IMR-90 (cell line): ENCODE data around the gene TMEM161A. TPM values are rescaled to one million over a fixed set of nuclear protein-coding genes. Genes with fewer than 3 reads are reported as not detected.

Experiments
- ATAC-seq: fragments of 200-7000 bp; cut with Tn5 transposase; 2 replicates; pipeline ENCODE4 v1.9.1; 2020; ENCODE audit warnings: low read depth, mild to moderate bottlenecking, moderate library complexity
- BruUV-seq: library from RNA; stranded (reverse); fragments of 400-500 nt; replicated peaks from 2 replicates; lab custom pipeline; 2021; lab: Mats Ljungman, UMichigan
- CTCF ChIA-PET: fragments of 300-600 bp; formaldehyde crosslinking; extraction: SDS; loops from one replicate; lab custom pipeline; 2021; ENCODE audit warnings: antibody characterized with exemption; lab: Yijun Ruan, JAX
- POLR2A ChIA-PET: fragments of 300-600 bp; sonication (Branson Sonifier 250); formaldehyde crosslinking; loops from one replicate; lab custom pipeline; 2022; ENCODE audit warnings: antibody characterized with exemption; ENCODE audit not compliant: unreplicated experiment; lab: Charles Lee
- DNase-seq: peaks from one replicate; pipeline ENCODE4 v3.0.0; 2013
- H2AFZ ChIP-seq: replicated peaks from 2 replicates; pipeline ENCODE3; 2013; ENCODE audit warnings: low read length, mild to moderate bottlenecking; ENCODE audit not compliant: poor library complexity
- H2AK5ac ChIP-seq: 2 replicates; pipeline ENCODE4 v1.6.1; 2013; ENCODE audit warnings: low read depth, low read length, inconsistent platforms
- H2AK9ac ChIP-seq: replicated peaks from 2 replicates; pipeline ENCODE3; 2013; ENCODE audit warnings: mild to moderate bottlenecking, low read depth, low read length, moderate library complexity; ENCODE audit not compliant: poor library complexity
- H2BK120ac ChIP-seq: 2 replicates; pipeline ENCODE4 v1.6.1; 2013; ENCODE audit warnings: low read depth, low read length, inconsistent platforms
- H2BK15ac ChIP-seq: 3 replicates; pipeline ENCODE4 v1.6.1; 2013; ENCODE audit warnings: low read depth, low read length, inconsistent platforms
- H2BK20ac ChIP-seq: 2 replicates; pipeline ENCODE4 v1.6.1; 2013; ENCODE audit warnings: low read depth, mild to moderate bottlenecking, inconsistent platforms, low read length, moderate library complexity
- H2BK5ac ChIP-seq: 2 replicates; pipeline ENCODE4 v1.6.1; 2013; ENCODE audit warnings: mild to moderate bottlenecking, low read depth, low read length, inconsistent platforms; ENCODE audit not compliant: poor library complexity, severe bottlenecking
- H3K14ac ChIP-seq: replicated peaks from 2 replicates; pipeline ENCODE4 v1.6.1; 2013; ENCODE audit warnings: low read depth, low read length, inconsistent platforms
- H3K18ac ChIP-seq: 2 replicates; pipeline ENCODE4 v1.6.1; 2013; ENCODE audit warnings: low read depth, low read length, control low read depth
- H3K23ac ChIP-seq: 2 replicates; pipeline ENCODE4 v1.6.1; 2013; ENCODE audit warnings: low read depth, low read length, inconsistent platforms
- H3K27ac ChIP-seq: 2 replicates; pipeline ENCODE4 v1.5.1; 2013; ENCODE audit warnings: mild to moderate bottlenecking, control low read depth, low read length; ENCODE audit not compliant: insufficient read depth
- H3K27me3 ChIP-seq: 2 replicates; pipeline ENCODE4 v1.6.1; 2013; ENCODE audit warnings: low read length; ENCODE audit not compliant: control insufficient read depth, insufficient read depth
- H3K36me3 ChIP-seq: 2 replicates; pipeline ENCODE4 v1.6.1; 2013; ENCODE audit warnings: low read length, mixed read lengths; ENCODE audit not compliant: control insufficient read depth, insufficient read depth
- H3K4ac ChIP-seq: 2 replicates; pipeline ENCODE4 v1.6.1; 2013; ENCODE audit warnings: low read depth, low read length, inconsistent platforms
- H3K4me1 ChIP-seq: 2 replicates; pipeline ENCODE4 v1.6.1; 2013; ENCODE audit warnings: low read length, mixed read lengths; ENCODE audit not compliant: control insufficient read depth, insufficient read depth
- H3K4me2 ChIP-seq: 2 replicates; pipeline ENCODE4 v1.6.1; 2013; ENCODE audit warnings: low read depth, mild to moderate bottlenecking, control low read depth, low read length, moderate library complexity
- H3K4me3 ChIP-seq: 2 replicates; pipeline ENCODE4 v1.5.1; 2013; ENCODE audit warnings: low read depth, mild to moderate bottlenecking, control low read depth, low read length, moderate library complexity; ENCODE audit not compliant: insufficient read depth
- H3K56ac ChIP-seq: 2 replicates; pipeline ENCODE4 v1.6.1; 2013; ENCODE audit warnings: low read length, inconsistent platforms; ENCODE audit not compliant: insufficient read depth; ENCODE audit errors: extremely low read depth
- H3K79me1 ChIP-seq, 2 experiments: 2 replicates each; pipeline ENCODE4 v1.6.1; 2013; ENCODE audit warnings: low read length in 2 of 2, inconsistent platforms in 1 of 2, low read depth in 1 of 2
- H3K9ac ChIP-seq: 2 replicates; pipeline ENCODE4 v1.6.1; 2013; ENCODE audit warnings: low read depth, low read length, control low read depth
- H3K9me1 ChIP-seq: 2 replicates; pipeline ENCODE4 v1.6.1; 2013; ENCODE audit warnings: low read length, inconsistent platforms; ENCODE audit not compliant: insufficient read depth
- H3K9me3 ChIP-seq: 2 replicates; pipeline ENCODE4 v1.6.1; 2013; ENCODE audit warnings: low read length; ENCODE audit not compliant: control insufficient read depth, insufficient read depth
- H4K20me1 ChIP-seq: 2 replicates; pipeline ENCODE4 v1.6.1; 2013; ENCODE audit warnings: low read length, inconsistent platforms; ENCODE audit not compliant: insufficient read depth
- H4K5ac ChIP-seq: 2 replicates; pipeline ENCODE4 v1.6.1; 2013; ENCODE audit warnings: mild to moderate bottlenecking, low read depth, low read length, control low read depth
- H4K8ac ChIP-seq, 2 experiments: 2 replicates each; pipeline ENCODE4 v1.6.1; 2013; ENCODE audit warnings: low read depth in 2 of 2, low read length in 2 of 2, control low read depth in 1 of 2, inconsistent platforms in 1 of 2
- H4K91ac ChIP-seq: 2 replicates; pipeline ENCODE4 v1.6.1; 2013; ENCODE audit warnings: low read depth, low read length, inconsistent platforms; ENCODE audit not compliant: insufficient read depth
- BHLHE40 ChIP-seq: fragments of 150-350 bp; IDR thresholded peaks from 2 replicates; pipeline ENCODE4 v1.6.1; 2016; ENCODE audit warnings: mild to moderate bottlenecking, low read depth, low read length
- CHD1 ChIP-seq: IDR thresholded peaks from 2 replicates; pipeline ENCODE4 v1.6.1; 2012; ENCODE audit warnings: low read depth, low read length, improper control_type of control experiment
- MAFK ChIP-seq: IDR thresholded peaks from 2 replicates; pipeline ENCODE4 v1.6.1; 2012; ENCODE audit warnings: low read depth, low read length, improper control_type of control experiment
- MAZ ChIP-seq: IDR thresholded peaks from 2 replicates; pipeline ENCODE4 v1.6.1; 2012; ENCODE audit warnings: low read depth, mild to moderate bottlenecking, low read length, improper control_type of control experiment, moderate library complexity, borderline replicate concordance
- NFE2L2 ChIP-seq: fragments of 150-350 bp; IDR thresholded peaks from 2 replicates; pipeline ENCODE4 v1.6.1; 2016; ENCODE audit warnings: low read depth, mild to moderate bottlenecking, low read length
- POLR2A ChIP-seq: IDR thresholded peaks from 2 replicates; pipeline ENCODE4 v1.6.1; 2012; ENCODE audit warnings: mild to moderate bottlenecking, low read depth, low read length
- RAD21 ChIP-seq: IDR thresholded peaks from 2 replicates; pipeline ENCODE4 v1.6.1; 2012; ENCODE audit warnings: low read length, improper control_type of control experiment
- RCOR1 ChIP-seq: IDR thresholded peaks from 2 replicates; pipeline ENCODE4 v1.6.1; 2012; ENCODE audit warnings: mild to moderate bottlenecking, low read length, improper control_type of control experiment; ENCODE audit not compliant: insufficient replicate concordance
- SMC3 ChIP-seq: fragments of 150-350 bp; IDR thresholded peaks from 2 replicates; pipeline ENCODE4 v1.6.1; 2016; ENCODE audit warnings: low read depth, mild to moderate bottlenecking, antibody characterized with exemption, low read length, moderate library complexity
- WGBS, 2 experiments: methylation state at CpG; one replicate each; pipeline versions ENCODE4 v1.1.5 to v1.1.7; 2013; ENCODE audit warnings: missing lambda C conversion rate in 2 of 2; ENCODE audit not compliant: insufficient read length in 1 of 2; ENCODE audit errors: extremely low coverage in 2 of 2; 5-methylcytosine and 5-hydroxymethylcytosine counted together
- dilution Hi-C: fragments of 300-500 bp; cut with HindIII; formaldehyde crosslinking; loops from one replicate; pipeline ENCODE4 v1.14.3; 2018; ENCODE audit warnings: low sequenced_read_pairs; ENCODE audit not compliant: unreplicated experiment
- in situ Hi-C: fragments of 300-500 bp; cut with MboI; formaldehyde crosslinking; loops from 3 replicates; pipeline ENCODE4 v1.14.3; 2019; ENCODE audit warnings: low sequenced_read_pairs, inconsistent platforms, mixed read lengths
- intact Hi-C: fragments of 100-400 bp; cut with micrococcal nuclease; formaldehyde crosslinking; loops from 2 replicates; pipeline ENCODE4 v1.10.0; 2022
- polyA plus RNA-seq, 3 experiments: library from polyadenylated mRNA; depleted of rRNA; stranded (reverse); fragments of >200 nt; gene quantifications; 2 replicates each; pipeline ENCODE4 v1.2.3, GENCODE V29; 2012; ENCODE audit warnings: low replicate concordance in 1 of 3
- total RNA-seq: library from RNA; depleted of rRNA; stranded (reverse); fragments of >200 nt; gene quantifications from 2 replicates; pipeline ENCODE4 v1.2.3, GENCODE V29; 2012
- TF ChIP-seq, protein P1 (sequence below): fragments of 150-350 bp; IDR thresholded peaks from 2 replicates; pipeline ENCODE4 v1.6.1; 2017; ENCODE audit warnings: mild to moderate bottlenecking, antibody characterized with exemption, low read length, low read depth
- TF ChIP-seq, protein P2 (sequence below): fragments of 150-350 bp; IDR thresholded peaks from 2 replicates; pipeline ENCODE4 v1.6.1; 2016; ENCODE audit warnings: low read depth, mild to moderate bottlenecking, low read length, moderate library complexity, borderline replicate concordance

TMEM161A gene
- total and polyA plus RNA-seq, 2 of the 4 experiments (the other 2 are of a cell fraction): 11.1 to 34.8 TPM

DNA sequence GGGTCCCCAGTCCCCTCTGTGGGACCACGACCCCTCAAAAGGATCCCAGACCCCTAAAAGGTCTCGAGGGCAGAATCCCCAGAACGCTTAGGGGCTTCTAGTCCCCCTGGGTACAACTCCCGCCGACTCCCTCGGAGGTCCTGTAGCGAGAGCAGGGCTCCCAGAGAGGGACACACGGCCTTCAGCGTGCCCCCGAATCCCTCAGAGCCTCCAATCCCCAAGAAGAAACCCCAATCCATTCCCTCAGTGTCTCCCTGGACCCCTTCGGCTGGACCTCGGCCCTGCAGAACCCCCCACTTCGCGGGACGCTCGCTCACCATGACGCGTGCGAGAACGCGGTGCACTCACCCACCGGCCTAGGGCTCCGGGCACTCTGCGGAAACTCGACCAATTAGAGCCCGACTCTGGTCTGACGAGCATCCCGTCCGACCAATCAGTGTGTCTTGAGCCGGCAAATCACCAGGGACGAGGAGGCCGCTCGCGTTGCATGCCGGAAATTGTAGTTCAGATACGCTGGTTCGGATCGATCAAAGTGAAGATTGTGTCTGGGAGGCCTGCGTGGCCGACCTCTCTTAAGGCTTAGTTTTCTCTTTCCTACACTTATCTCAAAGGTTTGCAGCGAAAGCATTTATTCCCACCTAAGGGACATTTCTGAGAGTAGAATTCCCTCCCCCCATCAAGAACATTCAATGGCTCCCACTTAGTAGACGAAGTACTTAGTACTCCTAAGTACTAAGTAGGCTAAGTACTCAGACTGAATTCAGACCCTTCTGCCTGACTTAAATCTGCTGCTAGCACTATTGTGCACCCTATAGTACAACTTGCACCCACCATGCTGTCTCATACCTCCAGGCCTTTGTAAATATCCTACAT lies at the start of gene TMEM161A (continued):
- TF ChIP-seq, protein P1, sequence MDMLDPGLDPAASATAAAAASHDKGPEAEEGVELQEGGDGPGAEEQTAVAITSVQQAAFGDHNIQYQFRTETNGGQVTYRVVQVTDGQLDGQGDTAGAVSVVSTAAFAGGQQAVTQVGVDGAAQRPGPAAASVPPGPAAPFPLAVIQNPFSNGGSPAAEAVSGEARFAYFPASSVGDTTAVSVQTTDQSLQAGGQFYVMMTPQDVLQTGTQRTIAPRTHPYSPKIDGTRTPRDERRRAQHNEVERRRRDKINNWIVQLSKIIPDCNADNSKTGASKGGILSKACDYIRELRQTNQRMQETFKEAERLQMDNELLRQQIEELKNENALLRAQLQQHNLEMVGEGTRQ: no peak
- TF ChIP-seq CHD1 (no peak), MAZ (peak; percentile 17; the same call in 1 of the 2 replicates), POLR2A (peak; percentile 57; the same call in 1 of the 2 replicates)

DNA sequence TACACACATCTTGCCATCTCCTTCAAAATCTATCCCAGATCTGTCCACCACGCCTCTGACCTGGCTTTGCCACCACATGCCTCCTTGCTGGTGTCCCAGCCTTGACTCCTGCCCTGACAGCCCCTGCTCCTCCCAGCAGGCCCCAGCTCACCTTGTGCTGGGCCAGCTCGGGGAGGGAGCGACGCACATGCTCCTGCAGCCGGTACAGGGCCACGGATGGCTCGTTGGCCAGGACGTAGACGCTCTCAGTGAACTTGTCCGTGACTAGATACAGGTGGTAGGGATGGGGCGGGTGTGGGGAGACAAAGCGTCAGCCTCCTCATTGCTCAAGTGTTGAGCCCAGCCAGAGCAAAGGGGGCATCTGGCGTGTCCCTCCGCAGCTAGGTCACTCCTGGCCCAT lies 48.5 kb upstream of the TMEM161A start:
- no TSS peak for BruUV-seq
- ChIA-PET POLR2A (no interaction called here), CTCF (no interaction called here)
- no peak overlapping the region for H2AK9ac ChIP-seq
- H3K9ac ChIP-seq: no peak overlapping the region
- H4K20me1 ChIP-seq: peaks cover 7% of the 10 kb centered on the region
- H3K4me1 ChIP-seq: no peaks in the 10 kb centered on the region
- no peak overlapping the region for H2BK5ac ChIP-seq
- intact Hi-C loops (no loop called here), in situ Hi-C loops (no loop called here), dilution Hi-C loops (no loop called here)
- H3K14ac ChIP-seq: no peak overlapping the region
- no peak overlapping the region for H3K4ac ChIP-seq
- no peak overlapping the region for H2BK20ac ChIP-seq
- H3K9me1 ChIP-seq: no peaks in the 10 kb centered on the region; the same call in 1 of the 2 replicates
- no peak overlapping the region for H3K18ac ChIP-seq
- peaks cover 18% of the 10 kb centered on the region for H3K36me3 ChIP-seq
- H3K27me3 ChIP-seq: no peaks in the 10 kb centered on the region
- no peak overlapping the region for H3K4me3 ChIP-seq
- no peak overlapping the region for H2BK120ac ChIP-seq
- no peak overlapping the region for H2AFZ ChIP-seq
- no peak overlapping the region for H2AK5ac ChIP-seq
- no peak overlapping the region for H2BK15ac ChIP-seq
- no peak overlapping the region for H3K27ac ChIP-seq
- ATAC-seq (no peak), DNase-seq (no peak)
- peaks cover 29 to 50% of the 10 kb centered on the region in 2 experiments for H3K79me1 ChIP-seq
- no peak overlapping the region for H4K5ac ChIP-seq
- WGBS, 2 experiments: 100% methylated on average over 8 of the region's 14 CpGs; no CpG with 5 or more reads in 1 of the 2 experiments
- no peak overlapping the region for H3K23ac ChIP-seq
- no peak overlapping the region for H4K8ac ChIP-seq
- no peak overlapping the region for H3K4me2 ChIP-seq
- no peaks in the 10 kb centered on the region for H3K9me3 ChIP-seq
- TF ChIP-seq BHLHE40: no peak
- TF ChIP-seq NFE2L2: no peak
- no peak for TF ChIP-seq RAD21
- no peak for TF ChIP-seq MAZ
- no peak for TF ChIP-seq MAFK
- TF ChIP-seq, protein P1: no peak
- no peak for TF ChIP-seq CHD1
- no peak for TF ChIP-seq SMC3
- TF ChIP-seq RCOR1: no peak
- TF ChIP-seq, protein P2, sequence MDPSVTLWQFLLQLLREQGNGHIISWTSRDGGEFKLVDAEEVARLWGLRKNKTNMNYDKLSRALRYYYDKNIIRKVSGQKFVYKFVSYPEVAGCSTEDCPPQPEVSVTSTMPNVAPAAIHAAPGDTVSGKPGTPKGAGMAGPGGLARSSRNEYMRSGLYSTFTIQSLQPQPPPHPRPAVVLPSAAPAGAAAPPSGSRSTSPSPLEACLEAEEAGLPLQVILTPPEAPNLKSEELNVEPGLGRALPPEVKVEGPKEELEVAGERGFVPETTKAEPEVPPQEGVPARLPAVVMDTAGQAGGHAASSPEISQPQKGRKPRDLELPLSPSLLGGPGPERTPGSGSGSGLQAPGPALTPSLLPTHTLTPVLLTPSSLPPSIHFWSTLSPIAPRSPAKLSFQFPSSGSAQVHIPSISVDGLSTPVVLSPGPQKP: no peak
- no peak overlapping the region for H3K56ac ChIP-seq
- H4K91ac ChIP-seq: no peak overlapping the region
